RWPE2 (cell line): ENCODE results near the gene SCRN1.

Source experiments
- ATAC-seq: fragments of 200-7000 bp; cut with Tn5 transposase; 3 replicates; pipeline ENCODE4 v1.9.1; 2021; ENCODE audit warnings: low read depth
- DNase-seq: peaks from one replicate; pipeline ENCODE4 v3.0.0-alpha.2; 2020; ENCODE audit warnings: low spot score
- H3K27ac ChIP-seq: fragments of 450-650 bp; 2 replicates; pipeline ENCODE4 v1.5.1; 2017; ENCODE audit warnings: mild to moderate bottlenecking; ENCODE audit not compliant: poor library complexity, severe bottlenecking
- H3K27me3 ChIP-seq: fragments of 250-450 bp; sonication (Bioruptor Pico); 2 replicates; pipeline ENCODE4 v1.5.1; 2021; ENCODE audit warnings: mild to moderate bottlenecking, moderate library complexity; ENCODE audit not compliant: insufficient read depth, poor library complexity, severe bottlenecking
- H3K36me3 ChIP-seq: fragments of 250-450 bp; sonication (Bioruptor Pico); 2 replicates; pipeline ENCODE4 v1.5.1; 2020; ENCODE audit warnings: low read depth, mild to moderate bottlenecking, moderate library complexity
- H3K4me1 ChIP-seq: fragments of 250-450 bp; sonication (Bioruptor Pico); 2 replicates; pipeline ENCODE4 v1.5.1; 2021; ENCODE audit warnings: mild to moderate bottlenecking, moderate library complexity; ENCODE audit not compliant: insufficient read depth, poor library complexity, severe bottlenecking
- H3K4me3 ChIP-seq: fragments of 250-450 bp; sonication (Bioruptor Pico); 2 replicates; pipeline ENCODE4 v1.5.1; 2021; ENCODE audit warnings: mild to moderate bottlenecking, moderate library complexity; ENCODE audit not compliant: severe bottlenecking
- H3K9me3 ChIP-seq: fragments of 250-450 bp; sonication (Bioruptor Pico); 2 replicates; pipeline ENCODE4 v1.5.1; 2021; ENCODE audit warnings: mild to moderate bottlenecking, moderate library complexity; ENCODE audit not compliant: severe bottlenecking
- CTCF ChIP-seq: fragments of 450-650 bp; IDR thresholded peaks from one replicate; pipeline ENCODE4 v1.5.1; 2017; ENCODE audit warnings: mild to moderate bottlenecking, moderate library complexity; ENCODE audit not compliant: poor library complexity, severe bottlenecking

Gene SCRN1

GRCh38 chr7:29956487-29956836 is 33.1 kb downstream of the SCRN1 start:
- Histone ChIP-seq H3K9me3 (no peaks in the 10 kb centered on the region), H3K27ac (no peak overlapping the region), H3K27me3 (no peaks in the 10 kb centered on the region), H3K4me1 (no peaks in the 10 kb centered on the region), H3K4me3 (no peak overlapping the region), H3K36me3 (peaks cover 56% of the 10 kb centered on the region)
- no peak for DNase-seq
- no peak for ATAC-seq
- no peak for TF ChIP-seq CTCF

- Histone ChIP-seq H3K9me3 (no peaks in the 10 kb centered on the region), H3K36me3 (peaks cover 57% of the 10 kb centered on the region), H3K27ac (no peak overlapping the region), H3K27me3 (no peaks in the 10 kb centered on the region), H3K4me1 (no peaks in the 10 kb centered on the region), H3K4me3 (no peak overlapping the region)
- TF ChIP-seq CTCF = no peak
- ATAC-seq (no peak), DNase-seq (no peak)
Measured at GRCh38 chr7:29955799-29956486, 33.7 kb downstream of the SCRN1 start.

- no peak overlapping the region for H3K4me3 ChIP-seq
- no peaks in the 10 kb centered on the region for H3K9me3 ChIP-seq
- no peaks in the 10 kb centered on the region for H3K27me3 ChIP-seq
- no peak overlapping the region for H3K27ac ChIP-seq
- H3K36me3 ChIP-seq = peaks cover 54% of the 10 kb centered on the region
- no peaks in the 10 kb centered on the region for H3K4me1 ChIP-seq
- no peak for TF ChIP-seq CTCF
- no peak for DNase-seq
- no peak for ATAC-seq
Measured at GRCh38 chr7:29955075-29955792, 34.4 kb downstream of the SCRN1 start.

GRCh38 chr7:29953726-29954347 is 35.8 kb downstream of the SCRN1 start:
- DNase-seq (no peak), ATAC-seq (no peak)
- no peak overlapping the region for H3K27ac ChIP-seq
- no peaks in the 10 kb centered on the region for H3K9me3 ChIP-seq
- H3K4me3 ChIP-seq = no peak overlapping the region
- TF ChIP-seq CTCF = no peak
- no peaks in the 10 kb centered on the region for H3K27me3 ChIP-seq
- H3K36me3 ChIP-seq = peaks cover 49% of the 10 kb centered on the region
- no peaks in the 10 kb centered on the region for H3K4me1 ChIP-seq
